Adrenal gland (tissue), 5 donors: ENCODE measurements around the gene COL25A1.

ENCODE experiments used
- CTCF ChIP-seq, 6 experiments: fragments of 450-650 bp in 4 of 6; fragments of 200-600 bp in 2 of 6; sonication (generic) in 1 of 6; IDR thresholded peaks; 1 replicate in 5 of 6; 2 replicates in 1 of 6; pipeline versions ENCODE4 v1.5.1 to v1.8.0; 2016 to 2021; ENCODE audit warnings: antibody characterized with exemption in 6 of 6, mild to moderate bottlenecking in 2 of 6, moderate library complexity in 1 of 6
- POLR2A ChIP-seq, 2 donors: fragments of 450-650 bp; IDR thresholded peaks; one replicate each; pipeline ENCODE4 v1.6.1; 2017; ENCODE audit warnings: antibody characterized with exemption in 2 of 2, mild to moderate bottlenecking in 2 of 2, moderate library complexity in 1 of 2
- donor health status: DM: no; HTN: no; CAD: no.

GRCh38 chr4:108916638-108917037 lies 385.8 kb downstream of the COL25A1 start:
- TF ChIP-seq POLR2A (IDR thresholded peaks at IDR 0.05) (no peak), CTCF (IDR thresholded peaks at IDR 0.05) (no peak)
